Lower leg skin (tissue), 4 donors: Measurements from ENCODE around the gene TUBG1. TPM values are rescaled to one million over a fixed set of nuclear protein-coding genes. Genes with fewer than 3 reads are reported as not detected.
"Not testable (repeated sequence)": the region's sequence is repeated elsewhere in the genome, so short reads cannot be mapped to it uniquely, and the experiment has no call there.

ENCODE experiments used
- DNase-seq, 2 donors: peaks; one replicate each; pipeline ENCODE4 v3.0.0-alpha.2; 2019; ENCODE audit warnings: low spot score in 2 of 2
- H3K4me3 ChIP-seq: fragments of 200-600 bp; sonication (generic); 2 replicates; pipeline ENCODE4 v1.5.1; 2017; ENCODE audit warnings: mild to moderate bottlenecking, low read depth; ENCODE audit not compliant: poor library complexity, severe bottlenecking
- CTCF ChIP-seq, 3 donors: fragments of 450-650 bp; IDR thresholded peaks; one replicate each; pipeline ENCODE4 v1.5.1; 2016; ENCODE audit warnings: antibody characterized with exemption in 3 of 3, mild to moderate bottlenecking in 3 of 3, moderate library complexity in 2 of 3
- POLR2A ChIP-seq, 2 donors: fragments of 450-650 bp; IDR thresholded peaks; one replicate each; pipeline ENCODE4 v1.6.1; 2016 to 2017; ENCODE audit warnings: antibody characterized with exemption in 2 of 2, mild to moderate bottlenecking in 1 of 2, moderate library complexity in 1 of 2
- WGBS, 2 donors: methylation state at CpG; one replicate each; pipeline ENCODE4 v1.1.5; 2018; 5-methylcytosine and 5-hydroxymethylcytosine counted together
- intact Hi-C: fragments of 100-400 bp; cut with DNase I; formaldehyde crosslinking; loops from one replicate; pipeline ENCODE4 v1.15.0; 2023; ENCODE audit warnings: low total_unique reads
- total RNA-seq, 4 donors: library from RNA; depleted of rRNA; stranded (reverse); fragments of >200 nt; gene quantifications; one replicate each; pipeline ENCODE4 v1.1.0, GENCODE V29; 2016

TUBG1 gene
- total RNA-seq, 4 donors from 2014 or later, result 54.4 to 61.1 (median 56.7) TPM

DNA sequence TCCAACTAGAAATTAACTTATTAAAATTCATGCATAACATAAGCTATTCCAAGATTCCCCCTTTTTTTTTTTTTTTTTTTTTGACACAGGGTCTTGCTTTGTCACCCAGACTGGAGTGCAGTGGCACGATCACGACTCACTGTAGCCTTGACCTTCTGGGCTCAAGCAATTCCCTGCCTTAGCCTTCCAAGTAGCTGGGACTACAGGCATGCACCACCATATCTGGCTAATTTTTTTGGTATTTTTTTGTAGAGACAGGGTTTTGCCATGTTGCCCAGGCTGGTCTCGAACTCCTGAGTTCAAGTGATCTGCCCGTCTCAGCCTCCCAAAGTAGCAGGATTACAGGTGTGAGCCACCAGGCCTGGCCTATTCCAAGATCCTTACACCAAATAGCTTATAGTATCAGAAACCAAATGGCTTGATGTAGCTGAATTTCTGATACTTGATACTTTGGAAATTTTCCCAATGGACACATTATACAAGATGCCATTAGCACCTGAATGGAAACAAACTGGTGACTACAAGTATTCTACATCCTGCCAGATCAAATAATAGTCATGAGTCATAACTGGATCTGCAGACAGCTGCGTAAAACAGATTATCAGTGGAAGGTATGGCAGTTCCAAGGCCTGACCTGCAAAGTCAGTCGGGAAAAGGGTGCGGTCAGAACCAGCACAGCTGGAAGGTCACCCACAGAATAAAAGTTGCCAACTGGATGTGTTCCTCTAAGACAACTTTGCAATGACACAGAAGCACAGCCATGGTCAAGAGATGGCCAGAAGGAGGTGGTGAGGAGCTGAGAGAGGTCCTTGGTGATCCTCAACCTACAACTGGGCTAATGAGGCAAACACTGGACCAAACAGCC, 14.5 kb downstream of the TUBG1 start:
- intact Hi-C loops, result no loop called here
- no peak for TF ChIP-seq CTCF (IDR thresholded peaks at IDR 0.05)
- no peak for TF ChIP-seq POLR2A (IDR thresholded peaks at IDR 0.05)
- WGBS, 2 donors, result 59 to 70% methylated on average over 7 of the region's 7 CpGs
- DNase-seq, result peak in 1 of 2 donors; percentile 32
- no peak overlapping the region for H3K4me3 ChIP-seq

DNA sequence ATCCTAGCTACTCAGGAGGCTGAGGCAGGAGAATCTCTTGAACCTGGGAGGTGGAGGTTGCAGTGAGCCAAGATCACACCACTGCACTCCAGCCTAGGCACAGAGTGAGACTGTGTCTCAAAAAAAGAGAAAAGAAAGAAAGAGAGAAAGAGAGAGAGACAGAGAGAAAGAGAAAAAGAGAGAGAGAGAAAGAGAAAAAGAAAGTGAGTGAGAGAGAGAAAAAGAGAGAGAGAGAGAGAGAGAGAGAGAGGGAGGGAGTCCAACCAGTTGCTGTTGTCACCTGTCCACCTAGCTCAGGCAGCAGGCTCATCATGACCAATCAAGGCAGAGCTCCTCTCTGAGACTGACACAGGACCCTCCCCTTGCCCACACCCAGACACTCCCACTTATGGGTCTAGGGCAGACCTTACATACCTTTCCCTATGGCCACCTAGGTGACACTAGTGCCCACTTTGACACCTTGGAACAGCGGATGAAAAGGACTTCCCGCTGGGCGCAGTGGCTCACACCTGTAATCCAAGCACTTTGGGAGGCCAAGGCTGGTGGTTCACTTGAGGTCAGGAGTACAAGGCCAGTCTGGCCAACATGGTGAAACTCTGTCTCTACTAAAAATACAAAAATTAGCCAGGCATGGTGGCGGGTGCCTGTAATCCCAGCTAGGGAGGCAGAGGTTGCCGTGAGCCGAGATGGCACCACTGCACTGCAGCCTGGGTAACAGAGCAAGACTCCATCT, 17.7 kb downstream of the TUBG1 start:
- DNase-seq, H3K4me3 ChIP-seq, intact Hi-C loops: not testable (repeated sequence)
- 91 to 97% methylated on average over 4 to 6 of the region's 6 CpGs for WGBS, 2 donors

DNA sequence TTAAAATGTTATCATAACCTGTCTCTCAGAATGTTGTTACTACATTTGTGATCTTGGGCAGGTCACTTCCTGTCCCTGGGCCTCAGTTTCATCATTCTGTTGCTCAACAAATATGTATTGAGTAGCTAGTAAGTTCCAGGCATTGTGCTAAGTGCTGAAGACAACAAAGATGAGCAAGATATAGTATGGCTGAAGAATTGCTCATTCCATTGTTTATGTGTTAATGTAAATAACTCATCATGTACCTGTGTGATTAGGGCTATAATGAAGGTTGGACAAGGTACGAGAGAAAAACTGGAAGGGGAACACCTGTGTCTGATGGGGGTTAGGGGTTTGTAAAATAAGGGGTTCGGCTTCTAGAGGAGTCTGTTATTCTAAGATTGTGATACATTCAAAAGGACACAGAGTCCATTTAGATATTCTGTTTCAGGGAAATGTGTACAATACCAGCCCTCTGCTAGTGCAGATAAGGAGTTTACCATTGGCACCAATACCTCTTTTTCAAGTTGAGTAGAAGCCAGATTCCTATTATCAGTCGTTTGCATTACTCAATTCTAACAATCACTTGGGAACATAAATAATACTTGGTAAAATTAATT, 20.0 kb downstream of the TUBG1 start:
- H3K4me3 ChIP-seq, result no peak overlapping the region
- DNase-seq, result no peak
- WGBS, 2 donors, result 52 to 60% methylated on average over 3 of the region's 3 CpGs
- TF ChIP-seq POLR2A (IDR thresholded peaks at IDR 0.05) (no peak), CTCF (IDR thresholded peaks at IDR 0.05) (no peak)
- intact Hi-C loops, result no loop called here

- intact Hi-C loops, result no loop called here
- peak in 1 of 2 donors; percentile 22 for DNase-seq
- TF ChIP-seq POLR2A (IDR thresholded peaks at IDR 0.05), result no peak
Measured at GRCh38 chr17:42632949-42633444, 23.5 kb downstream of the TUBG1 start.

GRCh38 chr17:42639525-42640113, 30.1 kb downstream of the TUBG1 start:
- 80 to 84% methylated on average over 6 of the region's 7 CpGs for WGBS, 2 donors
- intact Hi-C loops, result no loop called here
- no peak overlapping the region for H3K4me3 ChIP-seq
- TF ChIP-seq CTCF (IDR thresholded peaks at IDR 0.05), result no peak
- no peak for TF ChIP-seq POLR2A (IDR thresholded peaks at IDR 0.05)
- no peak for DNase-seq

More at GRCh38 chr17:42632949-42633444, 23.5 kb downstream of the TUBG1 start:
- no peak overlapping the region for H3K4me3 ChIP-seq
- WGBS, 2 donors, result 50 to 61% methylated on average over 9 of the region's 9 CpGs

DNA sequence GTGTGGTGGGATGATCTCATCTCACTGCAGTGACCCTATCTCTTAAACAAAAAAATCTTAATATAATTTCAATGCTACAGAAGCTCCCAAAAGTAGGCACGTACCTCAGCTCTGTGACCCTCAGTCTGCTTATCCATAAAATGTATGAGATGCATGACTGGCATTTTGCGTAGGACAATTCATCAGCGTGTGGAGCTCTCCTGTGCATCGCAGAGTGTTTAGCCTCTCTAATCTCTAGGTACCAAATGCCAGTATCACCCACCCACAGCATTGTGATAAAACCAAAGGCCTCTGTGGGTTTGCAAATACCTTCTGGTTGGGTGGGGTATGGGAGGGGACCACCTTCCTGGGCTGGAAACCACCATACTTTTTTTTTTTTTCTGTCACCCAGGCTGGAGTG, 30.6 kb downstream of the TUBG1 start:
- no peak for DNase-seq
- WGBS, 2 donors, result 93 to 97% methylated on average over 4 of the region's 4 CpGs
- TF ChIP-seq CTCF (IDR thresholded peaks at IDR 0.05) (no peak), POLR2A (IDR thresholded peaks at IDR 0.05) (no peak)
- no peak overlapping the region for H3K4me3 ChIP-seq
- intact Hi-C loops, result no loop called here
